ENCODE measurements around the gene PHC1.

- TF ChIP-seq CTCF (IDR thresholded peaks at IDR 0.05) (no peak), POLR2AphosphoS5 (IDR thresholded peaks at IDR 0.05) (no peak)
These were observed 33.4 kb downstream of the PHC1 start for GRCh38 chr12:8947737-8948136.
